GM21423 (cell line): ENCODE data around the gene GCSAM.

Experiments used
- ATAC-seq: cut with Tn5 transposase; IDR thresholded peaks from one replicate; pipeline ENCODE4 v1.9.1; 2021; ENCODE audit warnings: mild to moderate bottlenecking, moderate library complexity; ENCODE audit not compliant: unreplicated experiment

The GCSAM gene

GRCh38 chr3:112129925-112130637 lies 3.0 kb downstream of the GCSAM start:
- ATAC-seq: no peak

GRCh38 chr3:112128843-112129727 lies 4.0 kb downstream of the GCSAM start:
- peak; percentile 58 for ATAC-seq

GRCh38 chr3:112127522-112128494 lies 5.2 kb downstream of the GCSAM start:
- no peak for ATAC-seq

DNA sequence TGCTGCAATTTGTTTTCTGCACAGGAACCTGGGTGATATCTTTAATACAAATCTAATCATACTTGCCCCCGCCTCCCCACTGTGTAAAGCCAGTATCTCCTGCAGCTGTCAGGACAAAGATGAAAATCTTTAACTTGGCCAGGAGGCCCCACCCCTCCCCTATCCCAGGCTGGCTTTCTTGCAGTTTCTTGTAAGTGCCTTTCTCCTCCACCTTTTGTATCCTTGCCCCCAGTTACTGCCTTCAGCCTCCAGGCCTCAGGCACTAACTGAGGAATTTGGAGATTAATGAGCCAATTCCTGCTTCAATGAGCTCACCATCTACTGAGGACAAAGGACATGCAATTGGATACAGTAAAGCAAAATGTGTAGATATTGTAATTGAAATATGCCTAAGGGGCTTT lies 6.5 kb downstream of the GCSAM start:
- ATAC-seq: no peak

GRCh38 chr3:112124907-112125607 lies 8.0 kb downstream of the GCSAM start:
- no peak for ATAC-seq

DNA sequence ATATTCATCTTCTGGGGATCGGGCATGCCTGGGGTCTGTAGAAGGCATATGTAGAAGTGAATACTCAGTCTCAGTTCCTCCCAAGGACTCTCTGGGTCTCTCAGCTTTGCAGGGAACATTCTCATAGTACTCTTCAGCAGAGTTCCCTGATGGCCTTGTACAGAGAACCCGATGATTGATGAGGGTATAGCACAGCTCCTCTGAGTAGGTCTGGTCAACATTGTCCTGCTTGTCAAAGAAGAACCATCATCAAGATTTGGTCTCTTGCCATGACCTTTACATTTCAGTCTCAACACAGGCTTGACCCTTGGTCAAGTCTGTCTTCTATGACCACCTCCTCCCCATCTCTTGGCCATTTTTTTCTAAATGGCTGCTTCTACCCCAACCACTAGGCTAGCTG lies 9.5 kb downstream of the GCSAM start:
- no peak for ATAC-seq

- no peak for ATAC-seq
These were observed 10.2 kb downstream of the GCSAM start for GRCh38 chr3:112122870-112123269.

GRCh38 chr3:112121577-112122547 lies 11.2 kb downstream of the GCSAM start:
- ATAC-seq: no peak

- ATAC-seq: no peak
These were observed 12.8 kb downstream of the GCSAM start for GRCh38 chr3:112119962-112120836.

DNA sequence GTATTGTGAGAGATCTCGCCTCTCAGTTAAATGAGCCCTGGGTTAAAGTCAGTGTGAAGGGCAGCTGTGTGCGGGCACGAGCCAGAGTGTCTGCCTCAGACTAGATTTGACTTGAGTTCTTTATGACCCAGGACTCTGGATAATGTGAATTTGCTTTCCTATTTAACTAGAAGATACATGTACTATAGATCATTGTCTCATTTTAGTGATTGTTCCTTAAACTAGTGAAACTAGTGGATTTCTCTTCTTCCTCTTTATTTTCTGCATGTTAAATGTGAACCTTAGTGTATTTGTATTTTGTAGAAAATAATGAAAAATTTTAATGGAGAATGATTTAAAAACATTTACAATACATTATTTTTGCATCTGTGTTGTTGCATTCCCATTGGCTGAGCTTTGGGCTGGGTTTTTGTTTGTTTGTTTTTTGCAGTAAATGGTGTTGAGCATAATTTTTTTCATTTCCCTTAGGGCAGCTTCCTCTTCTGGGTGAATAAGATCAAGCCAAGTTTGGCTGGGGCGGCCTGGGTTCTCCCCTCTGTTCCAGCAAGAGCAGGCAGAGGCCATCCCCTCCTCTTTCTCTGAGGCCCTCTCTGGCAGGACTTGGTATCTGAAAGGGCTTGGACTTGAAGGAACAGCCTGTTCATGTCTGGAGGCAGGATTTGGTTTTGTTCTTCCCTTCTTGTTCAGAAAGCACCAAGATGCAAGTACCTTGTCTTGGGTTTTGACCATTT lies 15.0 kb downstream of the GCSAM start:
- ATAC-seq: peak; percentile 22

- no peak for ATAC-seq
These were observed 15.6 kb downstream of the GCSAM start for GRCh38 chr3:112117415-112117814.

DNA sequence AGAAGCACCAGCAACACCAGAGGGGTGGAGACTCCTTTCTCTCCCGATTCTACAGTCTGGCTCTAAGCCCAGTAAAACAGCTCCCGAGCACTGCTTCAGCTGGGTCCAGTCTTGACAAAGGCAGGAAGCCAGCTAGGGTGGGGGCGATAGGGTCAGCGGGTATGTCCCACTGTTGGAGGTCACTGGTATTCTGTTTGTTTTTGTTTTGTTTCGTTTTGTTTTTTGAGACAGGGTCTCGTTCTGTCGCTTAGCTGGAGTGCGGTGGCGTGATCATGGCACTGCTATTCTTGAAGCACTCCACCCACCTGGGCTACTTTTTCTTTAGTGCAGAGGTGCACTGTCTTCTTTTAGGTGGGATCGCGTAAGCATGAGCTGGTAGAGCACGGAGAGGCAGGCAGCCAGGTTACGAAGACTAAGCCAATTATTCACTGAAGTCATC lies 16.3 kb downstream of the GCSAM start:
- no peak for ATAC-seq

- no peak for ATAC-seq
These were observed 17.2 kb downstream of the GCSAM start for GRCh38 chr3:112115806-112116383.

- ATAC-seq: peak; percentile 37
These were observed 17.8 kb downstream of the GCSAM start for GRCh38 chr3:112115161-112115739.

DNA sequence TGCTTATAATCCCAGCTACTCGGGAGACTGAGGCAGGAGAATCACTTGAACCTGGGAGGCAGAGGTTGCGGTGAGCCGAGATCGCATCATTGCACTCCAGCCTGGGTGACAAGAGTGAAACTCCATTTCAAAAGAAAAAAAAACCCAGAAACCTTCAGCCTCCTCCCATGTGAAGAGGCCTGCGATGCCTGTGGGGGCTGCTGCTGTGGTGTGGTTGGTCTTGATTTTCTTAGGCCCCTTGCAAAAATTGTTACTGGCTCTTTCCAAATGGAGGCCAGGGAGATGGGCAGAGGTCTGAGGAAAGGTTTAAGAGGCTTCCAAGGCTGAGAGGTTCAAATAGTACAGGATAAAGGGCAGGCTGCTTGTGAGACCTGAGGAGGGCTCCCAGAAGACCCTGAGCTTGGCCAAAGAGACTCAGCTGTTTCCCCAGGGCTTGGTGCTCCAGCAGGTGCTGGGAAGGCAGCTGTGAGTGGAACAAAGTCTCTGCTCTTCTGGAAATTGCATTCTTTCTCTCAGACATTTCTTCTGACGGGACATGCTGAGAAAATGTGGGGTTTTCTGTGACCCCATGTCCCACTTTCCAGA lies 18.4 kb downstream of the GCSAM start:
- ATAC-seq: no peak

- ATAC-seq: peak; percentile 52
These were observed 21.2 kb downstream of the GCSAM start for GRCh38 chr3:112111785-112112402.
